ENCODE measurements around the gene ZBTB5.

Gene ZBTB5

GRCh38 chr9:37509536-37509935, 44.3 kb upstream of the ZBTB5 start:
- H3K4me3 ChIP-seq (replicated peaks; ENCODE audit: low read depth, low read length), result no peak overlapping the region
- TF ChIP-seq CTCF (IDR thresholded peaks at IDR 0.05; ENCODE audit: insufficient read depth, low read length, poor library complexity, severe bottlenecking), result no peak
- H3K36me3 ChIP-seq (ENCODE audit: control insufficient read depth, insufficient read depth, low read length), result peaks cover 17% of the 10 kb centered on the region
- no peaks in the 10 kb centered on the region for H3K27me3 ChIP-seq (replicated peaks; ENCODE audit: control insufficient read depth, insufficient read depth, low read length)
- DNase-seq (ENCODE audit: extremely low read depth, insufficient read length), result no peak

- no peak for TF ChIP-seq CTCF (IDR thresholded peaks at IDR 0.05; ENCODE audit: insufficient read depth, low read length, poor library complexity, severe bottlenecking)
- peaks cover 21% of the 10 kb centered on the region for H3K36me3 ChIP-seq (ENCODE audit: control insufficient read depth, insufficient read depth, low read length)
Observed at GRCh38 chr9:37508834-37509206, 43.6 kb upstream of the ZBTB5 start.

GRCh38 chr9:37508135-37508833, 43.0 kb upstream of the ZBTB5 start:
- no peak overlapping the region for H3K4me3 ChIP-seq (replicated peaks; ENCODE audit: low read depth, low read length)
- H3K27me3 ChIP-seq (replicated peaks; ENCODE audit: control insufficient read depth, insufficient read depth, low read length), result no peaks in the 10 kb centered on the region
- DNase-seq (ENCODE audit: extremely low read depth, insufficient read length), result no peak
- H3K36me3 ChIP-seq (ENCODE audit: control insufficient read depth, insufficient read depth, low read length), result peaks cover 24% of the 10 kb centered on the region
- no peak for TF ChIP-seq CTCF (IDR thresholded peaks at IDR 0.05; ENCODE audit: insufficient read depth, low read length, poor library complexity, severe bottlenecking)

More at GRCh38 chr9:37508834-37509206, 43.6 kb upstream of the ZBTB5 start:
- no peak overlapping the region for H3K4me3 ChIP-seq (replicated peaks; ENCODE audit: low read depth, low read length)
- no peak for DNase-seq (ENCODE audit: extremely low read depth, insufficient read length)
- no peaks in the 10 kb centered on the region for H3K27me3 ChIP-seq (replicated peaks; ENCODE audit: control insufficient read depth, insufficient read depth, low read length)

- H3K27me3 ChIP-seq (replicated peaks; ENCODE audit: control insufficient read depth, insufficient read depth, low read length), result no peaks in the 10 kb centered on the region
- DNase-seq (ENCODE audit: extremely low read depth, insufficient read length), result no peak
- no peak for TF ChIP-seq CTCF (IDR thresholded peaks at IDR 0.05; ENCODE audit: insufficient read depth, low read length, poor library complexity, severe bottlenecking)
- no peak overlapping the region for H3K4me3 ChIP-seq (replicated peaks; ENCODE audit: low read depth, low read length)
- H3K36me3 ChIP-seq (ENCODE audit: control insufficient read depth, insufficient read depth, low read length), result peaks cover 25% of the 10 kb centered on the region
Observed at GRCh38 chr9:37507566-37508134, 42.4 kb upstream of the ZBTB5 start.

DNA sequence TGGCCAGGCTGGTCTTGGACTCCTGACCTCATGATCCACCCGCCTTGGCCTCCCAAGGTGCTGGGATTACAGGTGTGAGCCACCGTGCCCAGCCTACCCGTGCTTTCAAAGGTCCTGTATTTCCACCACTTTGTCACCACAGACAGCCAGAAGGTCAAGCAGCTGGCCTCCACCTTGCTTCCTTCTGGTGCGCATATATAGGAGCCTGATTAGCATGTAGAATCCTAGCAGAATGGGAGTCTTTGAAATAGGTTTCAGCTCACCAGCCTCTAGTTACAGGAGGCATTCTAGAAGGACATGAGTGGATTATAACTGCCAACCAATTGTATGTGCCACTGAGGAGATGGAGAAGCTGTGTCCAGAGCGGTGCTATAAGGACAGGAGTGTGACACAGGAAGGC, 39.4 kb upstream of the ZBTB5 start:
- H3K27me3 ChIP-seq (replicated peaks; ENCODE audit: control insufficient read depth, insufficient read depth, low read length), result no peaks in the 10 kb centered on the region
- H3K36me3 ChIP-seq (ENCODE audit: control insufficient read depth, insufficient read depth, low read length), result peaks cover 32% of the 10 kb centered on the region
- DNase-seq (ENCODE audit: extremely low read depth, insufficient read length), result no peak
- no peak overlapping the region for H3K4me3 ChIP-seq (replicated peaks; ENCODE audit: low read depth, low read length)
- no peak for TF ChIP-seq CTCF (IDR thresholded peaks at IDR 0.05; ENCODE audit: insufficient read depth, low read length, poor library complexity, severe bottlenecking)
